ENCODE results near the gene SPACA1.
"Not testable (repeated sequence)": the region's sequence is repeated elsewhere in the genome, so short reads cannot be mapped to it uniquely, and the experiment has no call there.

The SPACA1 gene, protein sequence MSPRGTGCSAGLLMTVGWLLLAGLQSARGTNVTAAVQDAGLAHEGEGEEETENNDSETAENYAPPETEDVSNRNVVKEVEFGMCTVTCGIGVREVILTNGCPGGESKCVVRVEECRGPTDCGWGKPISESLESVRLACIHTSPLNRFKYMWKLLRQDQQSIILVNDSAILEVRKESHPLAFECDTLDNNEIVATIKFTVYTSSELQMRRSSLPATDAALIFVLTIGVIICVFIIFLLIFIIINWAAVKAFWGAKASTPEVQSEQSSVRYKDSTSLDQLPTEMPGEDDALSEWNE

DNA sequence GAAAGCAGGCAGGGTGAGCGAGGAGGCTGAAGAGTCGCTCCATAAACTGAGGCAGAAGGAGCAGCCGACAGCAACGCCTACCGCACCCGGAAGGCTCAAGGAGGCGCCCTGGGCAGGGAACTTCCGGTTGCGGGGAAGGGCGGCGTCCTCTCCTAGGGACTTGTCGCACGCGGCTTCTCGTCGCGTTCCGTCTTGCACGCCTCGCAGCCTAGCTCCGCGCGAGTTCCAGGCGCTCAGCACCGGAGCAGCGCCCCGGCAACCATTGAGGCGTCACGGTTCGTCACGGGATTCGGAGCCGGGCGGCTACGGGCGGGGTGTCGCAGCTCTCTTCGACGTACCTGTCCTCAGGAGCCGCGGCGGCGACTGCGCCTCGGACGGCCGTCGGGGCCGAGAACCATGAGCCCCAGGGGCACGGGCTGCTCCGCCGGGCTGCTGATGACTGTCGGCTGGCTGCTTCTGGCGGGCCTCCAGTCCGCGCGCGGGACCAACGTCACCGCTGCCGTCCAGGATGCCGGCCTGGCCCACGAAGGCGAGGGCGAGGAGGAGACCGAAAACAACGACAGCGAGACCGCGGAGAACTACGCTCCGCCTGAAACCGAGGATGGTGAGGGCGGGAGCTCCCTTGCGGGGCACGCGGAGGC is at the start of gene SPACA1:
SPACA1 (plus strand) TSS at position 332 of the 641 bp plus-strand sequence; CDS start at position 397, 65 bp downstream.
- in situ Hi-C loops (cut with MboI; ENCODE audit: low sequenced_read_pairs), result no loop called here
- DNase-seq (ENCODE audit: low spot score in 2 of 2), result no peak
- no peaks in the 10 kb centered on the region for H3K27me3 ChIP-seq (ENCODE audit: low read depth)
- peaks cover 14% of the 10 kb centered on the region for H3K4me1 ChIP-seq
- H3K9me3 ChIP-seq, result no peaks in the 10 kb centered on the region
- no peak within 1 kb of the TSS for H3K4me3 ChIP-seq
- H3K36me3 ChIP-seq (replicated peaks), result no peaks in the 10 kb centered on the region

- no peaks in the 10 kb centered on the region for H3K36me3 ChIP-seq (replicated peaks)
- no peaks in the 10 kb centered on the region for H3K9me3 ChIP-seq
- H3K27me3 ChIP-seq (ENCODE audit: low read depth), result no peaks in the 10 kb centered on the region
- no peak overlapping the region for H3K4me3 ChIP-seq
- in situ Hi-C loops (cut with MboI; ENCODE audit: low sequenced_read_pairs), result no loop called here
- peaks cover 7% of the 10 kb centered on the region for H3K4me1 ChIP-seq
- no peak for DNase-seq (ENCODE audit: low spot score in 2 of 2)
Observed at GRCh38 chr6:88000713-88001112, 46.9 kb upstream of the SPACA1 start.

DNA sequence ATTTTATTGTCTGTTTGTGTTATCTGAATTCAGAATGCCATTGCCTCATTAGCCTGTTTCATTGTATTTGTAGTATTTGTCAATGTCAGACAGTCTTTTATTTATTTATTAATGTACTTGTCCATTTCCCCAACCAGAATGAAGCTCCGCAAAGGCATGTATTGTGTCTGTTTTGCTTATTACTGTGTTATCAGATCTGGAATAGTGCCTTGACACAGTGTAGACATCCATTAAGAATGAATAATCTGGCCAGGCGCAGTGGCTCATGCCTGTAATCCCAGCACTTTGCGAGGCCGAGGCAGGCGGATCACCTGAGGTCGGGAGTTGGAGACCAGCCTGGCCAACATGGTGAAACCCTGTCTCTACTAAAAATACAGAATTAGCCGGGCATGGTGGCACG is 46.4 kb upstream of the SPACA1 start:
- in situ Hi-C loops (cut with MboI; ENCODE audit: low sequenced_read_pairs); DNase-seq (ENCODE audit: low spot score in 2 of 2); H3K9me3 ChIP-seq; H3K4me3 ChIP-seq; H3K27me3 ChIP-seq (ENCODE audit: low read depth); H3K36me3 ChIP-seq (replicated peaks); H3K4me1 ChIP-seq: not testable (repeated sequence)

DNA sequence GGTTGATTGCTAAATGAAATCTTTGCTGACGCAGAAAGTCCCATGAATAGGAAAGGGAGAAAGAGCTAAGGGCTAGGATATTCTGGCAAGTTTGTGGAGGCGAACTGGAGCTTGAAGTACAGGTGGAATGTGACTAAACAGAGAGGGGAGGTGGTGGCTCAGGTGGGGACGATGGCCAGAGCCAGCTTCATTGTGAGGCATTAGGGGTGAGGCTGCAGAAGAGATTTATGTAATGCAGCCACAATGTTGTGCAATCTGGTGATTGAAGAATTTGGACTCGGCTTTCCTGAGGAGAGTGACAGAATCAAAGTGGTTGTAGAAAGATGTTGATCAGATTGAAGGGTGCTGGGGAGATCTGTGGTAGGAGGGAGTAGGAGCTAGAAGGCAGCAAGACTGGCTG is 42.9 kb upstream of the SPACA1 start:
- Histone ChIP-seq H3K27me3 (ENCODE audit: low read depth) (no peaks in the 10 kb centered on the region), H3K4me3 (no peak overlapping the region), H3K9me3 (no peaks in the 10 kb centered on the region), H3K4me1 (peaks cover 7% of the 10 kb centered on the region), H3K36me3 (replicated peaks) (no peaks in the 10 kb centered on the region)
- DNase-seq (ENCODE audit: low spot score in 2 of 2), result no peak
- in situ Hi-C loops (cut with MboI; ENCODE audit: low sequenced_read_pairs), result no loop called here

GRCh38 chr6:88006557-88006956 is 41.1 kb upstream of the SPACA1 start:
- H3K27me3 ChIP-seq (ENCODE audit: low read depth), result no peaks in the 10 kb centered on the region
- H3K4me1 ChIP-seq, result peaks cover 7% of the 10 kb centered on the region
- in situ Hi-C loops (cut with MboI; ENCODE audit: low sequenced_read_pairs), result no loop called here
- H3K9me3 ChIP-seq, result no peaks in the 10 kb centered on the region
- no peak overlapping the region for H3K4me3 ChIP-seq
- H3K36me3 ChIP-seq (replicated peaks), result no peaks in the 10 kb centered on the region
- DNase-seq (ENCODE audit: low spot score in 2 of 2), result no peak

GRCh38 chr6:88008411-88008810 is 39.2 kb upstream of the SPACA1 start:
- Histone ChIP-seq H3K36me3 (replicated peaks) (no peaks in the 10 kb centered on the region), H3K27me3 (ENCODE audit: low read depth) (no peaks in the 10 kb centered on the region), H3K4me1 (peaks cover 7% of the 10 kb centered on the region), H3K9me3 (no peaks in the 10 kb centered on the region), H3K4me3 (no peak overlapping the region)
- DNase-seq (ENCODE audit: low spot score in 2 of 2), result no peak
- in situ Hi-C loops (cut with MboI; ENCODE audit: low sequenced_read_pairs), result no loop called here

- Histone ChIP-seq H3K4me3 (no peak overlapping the region), H3K9me3 (no peaks in the 10 kb centered on the region), H3K36me3 (replicated peaks) (no peaks in the 10 kb centered on the region), H3K4me1 (peaks cover 7% of the 10 kb centered on the region), H3K27me3 (ENCODE audit: low read depth) (no peaks in the 10 kb centered on the region)
- DNase-seq (ENCODE audit: low spot score in 2 of 2), result no peak
- in situ Hi-C loops (cut with MboI; ENCODE audit: low sequenced_read_pairs), result no loop called here
Observed at GRCh38 chr6:88008831-88009231, 38.8 kb upstream of the SPACA1 start.

GRCh38 chr6:88013015-88013414 is 34.6 kb upstream of the SPACA1 start:
- Histone ChIP-seq H3K4me3 (no peak overlapping the region), H3K36me3 (replicated peaks) (no peaks in the 10 kb centered on the region), H3K9me3 (no peaks in the 10 kb centered on the region), H3K27me3 (ENCODE audit: low read depth) (no peaks in the 10 kb centered on the region), H3K4me1 (peaks cover 7% of the 10 kb centered on the region)
- DNase-seq (ENCODE audit: low spot score in 2 of 2), result no peak
- in situ Hi-C loops (cut with MboI; ENCODE audit: low sequenced_read_pairs), result no loop called here

- Histone ChIP-seq H3K9me3 (no peaks in the 10 kb centered on the region), H3K4me3 (no peak overlapping the region), H3K36me3 (replicated peaks) (no peaks in the 10 kb centered on the region), H3K4me1 (peaks cover 3% of the 10 kb centered on the region), H3K27me3 (ENCODE audit: low read depth) (no peaks in the 10 kb centered on the region)
- no peak for DNase-seq (ENCODE audit: low spot score in 2 of 2)
- in situ Hi-C loops (cut with MboI; ENCODE audit: low sequenced_read_pairs), result no loop called here
Observed at GRCh38 chr6:88013554-88013953, 34.1 kb upstream of the SPACA1 start.

DNA sequence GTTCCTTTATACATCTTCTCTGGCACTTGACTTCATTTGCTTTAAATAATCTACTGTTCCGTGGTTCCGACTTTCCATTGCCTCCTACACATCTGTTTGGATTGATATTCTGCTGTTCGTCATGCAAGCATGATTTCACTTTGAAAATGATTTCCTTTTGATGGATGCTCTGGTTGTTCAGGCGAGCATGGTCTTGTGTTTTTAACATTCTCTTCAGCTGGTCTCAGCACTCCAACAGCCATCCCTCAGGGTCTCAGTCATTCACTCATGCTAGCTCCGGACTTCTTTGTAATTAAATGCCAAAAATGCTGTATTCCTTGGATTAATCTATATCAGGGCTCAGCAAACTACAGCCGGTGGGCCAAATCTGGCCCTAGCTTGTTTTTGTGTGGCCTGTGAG is 27.2 kb upstream of the SPACA1 start:
- Histone ChIP-seq H3K4me3 (no peak overlapping the region), H3K27me3 (ENCODE audit: low read depth) (no peaks in the 10 kb centered on the region), H3K4me1 (no peaks in the 10 kb centered on the region; the same call in 1 of the 2 replicates), H3K9me3 (no peaks in the 10 kb centered on the region), H3K36me3 (replicated peaks) (no peaks in the 10 kb centered on the region)
- no peak for DNase-seq (ENCODE audit: low spot score in 2 of 2)
- in situ Hi-C loops (cut with MboI; ENCODE audit: low sequenced_read_pairs), result no loop called here

DNA sequence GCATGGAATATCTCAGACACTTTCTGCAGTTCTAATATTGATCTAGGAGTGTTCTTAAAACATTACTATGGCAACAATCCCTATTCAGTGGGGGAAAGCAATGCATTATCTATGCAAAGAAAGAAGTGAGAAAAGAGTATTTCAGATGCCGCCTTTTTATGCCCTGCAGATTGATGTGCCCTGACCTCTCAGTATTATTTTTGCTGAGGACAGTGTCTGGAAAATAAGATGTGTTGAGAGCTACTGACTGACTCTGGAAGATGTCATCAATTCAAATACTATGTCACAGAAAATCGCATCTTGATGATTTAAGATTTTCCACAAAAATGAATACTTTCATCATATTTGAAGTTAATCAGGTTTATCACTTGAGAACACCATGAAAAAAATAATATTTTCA is 22.9 kb upstream of the SPACA1 start:
- H3K4me3 ChIP-seq, result no peak overlapping the region
- in situ Hi-C loops (cut with MboI; ENCODE audit: low sequenced_read_pairs), result no loop called here
- no peaks in the 10 kb centered on the region for H3K27me3 ChIP-seq (ENCODE audit: low read depth)
- no peak for DNase-seq (ENCODE audit: low spot score in 2 of 2)
- H3K36me3 ChIP-seq (replicated peaks), result no peaks in the 10 kb centered on the region
- 0 out of 2 replicates have a peak, but pooled peaks cover 3% of the 10 kb centered on the region for H3K9me3 ChIP-seq
- no peaks in the 10 kb centered on the region; the same call in 1 of the 2 replicates for H3K4me1 ChIP-seq

- no peak overlapping the region for H3K4me3 ChIP-seq
- no peaks in the 10 kb centered on the region for H3K4me1 ChIP-seq
- no peak for DNase-seq (ENCODE audit: low spot score in 2 of 2)
- no peaks in the 10 kb centered on the region for H3K27me3 ChIP-seq (ENCODE audit: low read depth)
- in situ Hi-C loops (cut with MboI; ENCODE audit: low sequenced_read_pairs), result no loop called here
- H3K36me3 ChIP-seq (replicated peaks), result no peaks in the 10 kb centered on the region
- H3K9me3 ChIP-seq, result peaks cover 20% of the 10 kb centered on the region
Observed at GRCh38 chr6:88031550-88031949, 16.1 kb upstream of the SPACA1 start.

- H3K4me3 ChIP-seq, result no peak overlapping the region
- no peak for DNase-seq (ENCODE audit: low spot score in 2 of 2)
- in situ Hi-C loops (cut with MboI; ENCODE audit: low sequenced_read_pairs), result no loop called here
Observed at GRCh38 chr6:88044530-88044929, 3.1 kb upstream of the SPACA1 start.

GRCh38 chr6:88045521-88046136 is 2.0 kb upstream of the SPACA1 start:
- in situ Hi-C loops (cut with MboI; ENCODE audit: low sequenced_read_pairs), result no loop called here
- no peaks in the 10 kb centered on the region for H3K27me3 ChIP-seq (ENCODE audit: low read depth)
- peaks cover 14% of the 10 kb centered on the region for H3K4me1 ChIP-seq
- no peaks in the 10 kb centered on the region for H3K36me3 ChIP-seq (replicated peaks)
- H3K4me3 ChIP-seq, result no peak overlapping the region
- no peaks in the 10 kb centered on the region for H3K9me3 ChIP-seq
- DNase-seq (ENCODE audit: low spot score in 2 of 2), result peak; percentile 26 to 96

More at GRCh38 chr6:88044530-88044929, 3.1 kb upstream of the SPACA1 start:
- no peaks in the 10 kb centered on the region for H3K9me3 ChIP-seq
- no peaks in the 10 kb centered on the region for H3K36me3 ChIP-seq (replicated peaks)
- H3K4me1 ChIP-seq, result peaks cover 15% of the 10 kb centered on the region
- no peaks in the 10 kb centered on the region for H3K27me3 ChIP-seq (ENCODE audit: low read depth)
